ENCODE measurements around the gene COX19.

Gene COX19

DNA sequence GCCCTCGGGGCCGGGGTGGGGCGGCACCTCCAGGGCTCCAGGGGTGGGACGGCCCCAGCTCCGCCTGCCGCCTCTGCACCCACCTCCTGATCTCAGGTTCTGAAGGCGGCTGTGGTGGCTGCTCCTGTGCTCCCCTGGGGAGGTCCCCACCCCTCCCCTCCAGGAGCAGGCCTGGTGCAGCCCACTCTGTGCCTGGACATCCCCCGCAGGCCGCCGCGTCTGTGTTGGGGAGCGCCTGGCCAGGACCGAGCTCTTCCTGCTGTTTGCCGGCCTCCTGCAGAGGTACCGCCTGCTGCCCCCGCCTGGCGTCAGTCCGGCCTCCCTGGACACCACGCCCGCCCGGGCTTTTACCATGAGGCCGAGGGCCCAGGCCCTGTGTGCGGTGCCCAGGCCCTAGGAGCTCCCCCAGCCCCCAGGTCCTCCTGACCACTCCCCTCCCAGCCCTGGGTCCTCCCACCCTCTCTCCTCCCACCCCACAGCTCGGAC is 13.1 kb upstream of the COX19 start:
- H3K9me3 ChIP-seq (ENCODE audit: control insufficient read depth in 1 of 2, low read length in 2 of 2): no peaks in the 10 kb centered on the region
- H3K36me3 ChIP-seq (ENCODE audit: control insufficient read depth in 1 of 2, insufficient read depth in 2 of 2, low read length in 2 of 2): no peaks in the 10 kb centered on the region
- peaks cover 0 to 15% of the 10 kb centered on the region in 2 donors for H3K4me1 ChIP-seq (ENCODE audit: control insufficient read depth in 1 of 2, insufficient read depth in 2 of 2, low read length in 2 of 2)
- H3K27ac ChIP-seq (ENCODE audit: low read length): no peak overlapping the region
- H3K4me3 ChIP-seq (ENCODE audit: low read depth in 1 of 2, low read length in 2 of 2): no peak overlapping the region
- no peaks in the 10 kb centered on the region for H3K27me3 ChIP-seq (ENCODE audit: low read depth, low read length)

GRCh38 chr7:987909-988308 is 12.6 kb upstream of the COX19 start:
- peaks cover 0 to 10% of the 10 kb centered on the region in 2 donors for H3K4me1 ChIP-seq (ENCODE audit: control insufficient read depth in 1 of 2, insufficient read depth in 2 of 2, low read length in 2 of 2)
- H3K9me3 ChIP-seq (ENCODE audit: control insufficient read depth in 1 of 2, low read length in 2 of 2): no peaks in the 10 kb centered on the region
- no peaks in the 10 kb centered on the region for H3K36me3 ChIP-seq (ENCODE audit: control insufficient read depth in 1 of 2, insufficient read depth in 2 of 2, low read length in 2 of 2)
- H3K27ac ChIP-seq (ENCODE audit: low read length): no peak overlapping the region
- H3K27me3 ChIP-seq (ENCODE audit: low read depth, low read length): no peaks in the 10 kb centered on the region
- H3K4me3 ChIP-seq (ENCODE audit: low read depth in 1 of 2, low read length in 2 of 2): no peak overlapping the region

- no peak overlapping the region for H3K27ac ChIP-seq (ENCODE audit: low read length)
- H3K4me3 ChIP-seq (ENCODE audit: low read depth in 1 of 2, low read length in 2 of 2): no peak overlapping the region
- H3K9me3 ChIP-seq (ENCODE audit: control insufficient read depth in 1 of 2, low read length in 2 of 2): no peaks in the 10 kb centered on the region
- H3K27me3 ChIP-seq (ENCODE audit: low read depth, low read length): no peaks in the 10 kb centered on the region
- peaks cover 0 to 5% of the 10 kb centered on the region in 2 donors for H3K4me1 ChIP-seq (ENCODE audit: control insufficient read depth in 1 of 2, insufficient read depth in 2 of 2, low read length in 2 of 2)
- H3K36me3 ChIP-seq (ENCODE audit: control insufficient read depth in 1 of 2, insufficient read depth in 2 of 2, low read length in 2 of 2): no peaks in the 10 kb centered on the region
These were observed 11.7 kb upstream of the COX19 start for GRCh38 chr7:986766-987751.

DNA sequence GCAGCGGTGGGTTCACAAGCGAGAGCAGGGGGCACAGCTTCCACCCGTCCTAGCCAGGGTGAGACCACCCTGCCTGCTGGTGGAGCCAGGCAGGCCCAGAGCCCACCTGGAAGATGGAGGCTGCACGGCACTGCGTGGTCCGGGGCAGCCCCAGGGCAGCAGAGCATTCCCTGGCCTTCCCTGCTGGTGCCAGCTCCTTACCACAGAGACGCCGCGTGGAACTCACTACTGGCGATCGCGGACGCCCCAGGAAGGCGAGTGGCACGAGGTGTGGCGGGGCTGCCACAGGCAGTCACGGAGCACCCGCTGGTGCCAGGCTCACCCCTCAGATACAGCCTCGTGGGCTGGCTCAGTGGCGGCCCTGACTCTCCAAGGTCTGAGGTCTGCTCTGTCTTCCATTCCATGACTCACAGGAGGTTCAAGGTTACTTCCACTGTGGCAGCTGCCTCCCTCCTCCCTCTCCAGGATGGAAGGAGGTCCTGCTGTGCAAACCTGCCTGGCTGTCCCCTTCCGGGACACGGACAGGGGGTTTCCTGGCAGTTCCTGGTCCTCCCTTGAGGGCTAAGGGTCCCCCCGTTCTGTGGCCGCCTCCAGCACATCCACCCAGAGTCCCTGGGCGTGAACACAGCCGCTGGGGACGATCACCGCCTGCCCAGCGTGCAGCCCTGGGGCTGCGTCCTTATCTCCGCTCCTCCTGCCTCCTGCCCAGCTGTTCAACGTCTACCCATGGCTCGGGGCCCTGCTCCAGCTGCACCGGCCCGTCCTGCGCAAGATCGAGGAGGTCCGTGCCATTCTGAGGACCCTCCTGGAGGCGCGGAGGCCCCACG is 10.8 kb upstream of the COX19 start:
- Histone ChIP-seq H3K36me3 (ENCODE audit: control insufficient read depth in 1 of 2, insufficient read depth in 2 of 2, low read length in 2 of 2) (no peaks in the 10 kb centered on the region), H3K4me1 (ENCODE audit: control insufficient read depth in 1 of 2, insufficient read depth in 2 of 2, low read length in 2 of 2) (peaks cover 0 to 5% of the 10 kb centered on the region in 2 donors), H3K27me3 (ENCODE audit: low read depth, low read length) (no peaks in the 10 kb centered on the region), H3K27ac (ENCODE audit: low read length) (no peak overlapping the region), H3K4me3 (ENCODE audit: low read depth in 1 of 2, low read length in 2 of 2) (no peak overlapping the region), H3K9me3 (ENCODE audit: control insufficient read depth in 1 of 2, low read length in 2 of 2) (no peaks in the 10 kb centered on the region)

GRCh38 chr7:985127-985416 is 9.7 kb upstream of the COX19 start:
- Histone ChIP-seq H3K27me3 (ENCODE audit: low read depth, low read length) (no peaks in the 10 kb centered on the region), H3K9me3 (ENCODE audit: control insufficient read depth in 1 of 2, low read length in 2 of 2) (no peaks in the 10 kb centered on the region), H3K4me3 (ENCODE audit: low read depth in 1 of 2, low read length in 2 of 2) (no peak overlapping the region), H3K4me1 (ENCODE audit: control insufficient read depth in 1 of 2, insufficient read depth in 2 of 2, low read length in 2 of 2) (peaks cover 0 to 5% of the 10 kb centered on the region in 2 donors), H3K36me3 (ENCODE audit: control insufficient read depth in 1 of 2, insufficient read depth in 2 of 2, low read length in 2 of 2) (no peaks in the 10 kb centered on the region), H3K27ac (ENCODE audit: low read length) (no peak overlapping the region)

- Histone ChIP-seq H3K36me3 (ENCODE audit: control insufficient read depth in 1 of 2, insufficient read depth in 2 of 2, low read length in 2 of 2) (no peaks in the 10 kb centered on the region), H3K27me3 (ENCODE audit: low read depth, low read length) (no peaks in the 10 kb centered on the region), H3K27ac (ENCODE audit: low read length) (no peak overlapping the region), H3K4me3 (ENCODE audit: low read depth in 1 of 2, low read length in 2 of 2) (no peak overlapping the region), H3K4me1 (ENCODE audit: control insufficient read depth in 1 of 2, insufficient read depth in 2 of 2, low read length in 2 of 2) (peaks cover 0 to 5% of the 10 kb centered on the region in 2 donors), H3K9me3 (ENCODE audit: control insufficient read depth in 1 of 2, low read length in 2 of 2) (no peaks in the 10 kb centered on the region)
These were observed 9.2 kb upstream of the COX19 start for GRCh38 chr7:984361-985126.

DNA sequence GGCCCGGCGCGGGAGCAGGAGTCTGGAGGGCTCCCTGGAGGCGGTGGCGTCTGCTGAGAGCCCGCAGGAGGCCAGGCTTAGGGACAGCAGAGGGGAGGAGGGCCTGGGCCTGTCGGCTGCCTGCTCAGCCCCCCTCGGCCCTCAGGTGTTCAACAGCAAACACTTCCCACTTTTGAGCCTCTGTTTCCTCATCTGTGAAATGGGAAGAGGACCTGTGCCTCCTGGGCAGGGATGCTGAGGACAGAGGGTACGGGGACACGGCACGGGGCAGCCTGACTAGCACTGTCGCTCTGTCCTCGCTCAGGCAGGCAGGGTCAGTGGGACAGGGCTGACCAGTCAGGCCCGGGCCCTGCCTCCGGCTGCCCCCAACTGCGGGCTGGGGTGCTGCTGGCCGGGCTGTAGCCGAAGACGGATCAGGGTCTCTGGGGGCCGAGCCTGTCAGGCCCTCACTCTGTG is 8.3 kb upstream of the COX19 start:
- Histone ChIP-seq H3K27ac (ENCODE audit: low read length) (no peak overlapping the region), H3K27me3 (ENCODE audit: low read depth, low read length) (no peaks in the 10 kb centered on the region), H3K4me3 (ENCODE audit: low read depth in 1 of 2, low read length in 2 of 2) (no peak overlapping the region), H3K9me3 (ENCODE audit: control insufficient read depth in 1 of 2, low read length in 2 of 2) (no peaks in the 10 kb centered on the region), H3K36me3 (ENCODE audit: control insufficient read depth in 1 of 2, insufficient read depth in 2 of 2, low read length in 2 of 2) (no peaks in the 10 kb centered on the region), H3K4me1 (ENCODE audit: control insufficient read depth in 1 of 2, insufficient read depth in 2 of 2, low read length in 2 of 2) (peaks cover 0 to 5% of the 10 kb centered on the region in 2 donors)

DNA sequence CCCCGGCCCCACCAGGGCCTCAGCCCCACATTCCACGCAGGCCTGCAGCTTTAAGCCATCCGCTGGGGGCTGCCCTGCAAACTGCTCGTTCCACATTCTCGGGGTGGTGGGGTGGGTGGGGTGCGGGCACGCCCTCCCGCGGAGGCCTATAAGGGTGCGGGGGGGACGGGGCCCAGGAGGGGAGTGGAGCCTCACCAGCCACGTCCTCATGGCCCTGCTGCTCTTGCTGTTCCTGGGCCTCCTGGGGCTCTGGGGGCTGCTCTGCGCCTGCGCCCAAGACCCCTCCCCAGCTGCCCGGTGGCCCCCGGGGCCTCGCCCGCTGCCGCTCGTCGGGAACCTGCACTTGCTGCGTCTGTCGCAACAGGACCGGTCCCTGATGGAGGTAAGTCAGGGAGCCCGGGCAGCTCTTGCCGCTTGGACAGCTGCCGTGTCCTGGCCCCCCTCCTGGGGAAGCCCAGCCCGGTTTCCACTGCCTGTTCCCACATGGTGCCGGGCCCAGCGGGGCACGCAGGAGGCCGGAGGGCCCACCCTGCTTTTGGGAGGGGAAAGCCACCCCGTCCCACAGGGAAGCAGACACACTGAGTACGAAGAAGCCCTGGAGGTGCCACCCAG is 7.8 kb upstream of the COX19 start, which contains the start of gene CYP2W1:
Gene CYP2W1 (plus strand): TSS at position 178 of the 612 bp plus-strand sequence. CDS start 31 bp downstream, at position 209.
- no peaks in the 10 kb centered on the region for H3K9me3 ChIP-seq (ENCODE audit: control insufficient read depth in 1 of 2, low read length in 2 of 2)
- H3K36me3 ChIP-seq (ENCODE audit: control insufficient read depth in 1 of 2, insufficient read depth in 2 of 2, low read length in 2 of 2): no peaks in the 10 kb centered on the region
- H3K4me1 ChIP-seq (ENCODE audit: control insufficient read depth in 1 of 2, insufficient read depth in 2 of 2, low read length in 2 of 2): no peaks in the 10 kb centered on the region
- no peak within 1 kb of the TSS for H3K4me3 ChIP-seq (ENCODE audit: low read depth in 1 of 2, low read length in 2 of 2)
- H3K27me3 ChIP-seq (ENCODE audit: low read depth, low read length): no peaks in the 10 kb centered on the region
- H3K27ac ChIP-seq (ENCODE audit: low read length): no peak within 1 kb of the TSS

GRCh38 chr7:982511-983003 is 7.2 kb upstream of the COX19 start:
- Histone ChIP-seq H3K36me3 (ENCODE audit: control insufficient read depth in 1 of 2, insufficient read depth in 2 of 2, low read length in 2 of 2) (no peaks in the 10 kb centered on the region), H3K4me1 (ENCODE audit: control insufficient read depth in 1 of 2, insufficient read depth in 2 of 2, low read length in 2 of 2) (no peaks in the 10 kb centered on the region), H3K4me3 (ENCODE audit: low read depth in 1 of 2, low read length in 2 of 2) (no peak overlapping the region), H3K27ac (ENCODE audit: low read length) (no peak overlapping the region), H3K9me3 (ENCODE audit: control insufficient read depth in 1 of 2, low read length in 2 of 2) (no peaks in the 10 kb centered on the region), H3K27me3 (ENCODE audit: low read depth, low read length) (no peaks in the 10 kb centered on the region)

GRCh38 chr7:981793-982510 is 6.6 kb upstream of the COX19 start:
- H3K36me3 ChIP-seq (ENCODE audit: control insufficient read depth in 1 of 2, insufficient read depth in 2 of 2, low read length in 2 of 2): no peaks in the 10 kb centered on the region
- no peaks in the 10 kb centered on the region for H3K9me3 ChIP-seq (ENCODE audit: control insufficient read depth in 1 of 2, low read length in 2 of 2)
- H3K27me3 ChIP-seq (ENCODE audit: low read depth, low read length): no peaks in the 10 kb centered on the region
- no peak overlapping the region for H3K4me3 ChIP-seq (ENCODE audit: low read depth in 1 of 2, low read length in 2 of 2)
- H3K4me1 ChIP-seq (ENCODE audit: control insufficient read depth in 1 of 2, insufficient read depth in 2 of 2, low read length in 2 of 2): no peaks in the 10 kb centered on the region
- H3K27ac ChIP-seq (ENCODE audit: low read length): no peak overlapping the region
